ENCODE measurements around the gene TSPAN9. TPM values are rescaled to one million over a fixed set of nuclear protein-coding genes. Genes with fewer than 3 reads are reported as not detected.

Gene TSPAN9
- total RNA-seq, 6 donors from 2014 or later: 25.2 to 62.9 (median 44.2) TPM

DNA sequence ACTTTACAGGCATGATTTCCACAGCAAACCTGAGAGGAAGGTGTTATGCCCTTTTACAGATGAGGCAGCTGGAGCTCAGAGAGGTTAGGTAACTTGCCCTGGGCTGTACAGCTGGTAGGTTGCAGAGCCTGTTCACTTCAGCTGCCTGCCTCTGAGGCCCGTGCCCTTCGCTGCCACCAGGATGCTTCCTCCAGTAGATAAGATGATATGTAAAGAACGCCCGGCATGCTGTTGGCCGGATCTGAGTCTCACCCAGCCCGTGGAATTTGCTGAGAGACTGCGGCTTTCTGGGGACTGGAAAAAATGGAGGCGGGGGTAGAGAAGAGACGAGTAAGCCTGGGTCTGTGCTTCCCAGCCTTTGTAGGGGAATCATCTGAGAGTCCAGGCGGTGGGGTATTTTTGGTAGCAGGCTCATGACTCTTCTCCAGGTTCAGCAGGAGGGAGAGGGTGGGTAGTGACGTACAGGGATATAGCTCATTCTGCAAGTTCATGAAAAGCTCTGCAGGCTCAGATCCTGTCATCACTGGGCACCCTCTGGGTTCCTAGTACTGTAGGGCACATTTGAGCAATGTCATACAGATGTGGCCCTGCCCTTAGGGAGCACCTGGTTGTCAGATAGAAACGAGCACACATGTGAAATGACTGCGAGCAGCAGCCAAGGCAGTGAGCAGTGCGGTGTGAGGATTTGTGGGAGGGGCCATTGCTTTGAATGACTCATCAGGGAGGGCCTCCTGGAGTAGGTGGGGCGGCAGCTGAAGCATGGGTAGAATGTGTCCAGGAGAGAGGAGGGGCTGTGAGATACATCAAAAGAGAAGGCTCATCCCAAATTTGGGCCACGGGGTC is 159.4 kb downstream of the TSPAN9 start:
- 78 to 82% methylated on average over 13 to 16 of the region's 16 CpGs for WGBS, 2 donors
- Histone ChIP-seq H3K27me3 (no peaks in the 10 kb centered on the region), H3K4me1 (peaks cover 0 to 10% (median 0%) of the 10 kb centered on the region in 4 donors), H3K27ac (no peak overlapping the region), H3K4me3 (no peak overlapping the region), H3K9me3 (no peaks in the 10 kb centered on the region), H3K36me3 (peaks cover 0 to 3% (median 0%) of the 10 kb centered on the region in 4 donors)
- peak in 1 of 2 donors; percentile 75 for ATAC-seq (ENCODE audit: low FRiP score in 2 of 2)
- no peak for DNase-seq
- TF ChIP-seq EP300 (IDR thresholded peaks at IDR 0.05) (no peak), CTCF (IDR thresholded peaks at IDR 0.05) (no peak), POLR2AphosphoS5 (IDR thresholded peaks at IDR 0.05) (no peak), POLR2A (IDR thresholded peaks at IDR 0.05) (no peak)

GRCh38 chr12:3238196-3238595 is 161.0 kb downstream of the TSPAN9 start:
- ATAC-seq (ENCODE audit: low FRiP score in 2 of 2): no peak
- Histone ChIP-seq H3K36me3 (peaks cover 0 to 3% (median 0%) of the 10 kb centered on the region in 4 donors), H3K9me3 (no peaks in the 10 kb centered on the region), H3K27me3 (no peaks in the 10 kb centered on the region), H3K4me1 (peaks cover 0 to 10% (median 0%) of the 10 kb centered on the region in 4 donors), H3K4me3 (no peak overlapping the region), H3K27ac (no peak overlapping the region)
- 80 to 90% methylated on average over 11 of the region's 11 CpGs for WGBS, 2 donors
- TF ChIP-seq POLR2AphosphoS5 (IDR thresholded peaks at IDR 0.05) (no peak), POLR2A (IDR thresholded peaks at IDR 0.05) (no peak), CTCF (IDR thresholded peaks at IDR 0.05) (no peak), EP300 (IDR thresholded peaks at IDR 0.05) (no peak)
- DNase-seq: no peak

DNA sequence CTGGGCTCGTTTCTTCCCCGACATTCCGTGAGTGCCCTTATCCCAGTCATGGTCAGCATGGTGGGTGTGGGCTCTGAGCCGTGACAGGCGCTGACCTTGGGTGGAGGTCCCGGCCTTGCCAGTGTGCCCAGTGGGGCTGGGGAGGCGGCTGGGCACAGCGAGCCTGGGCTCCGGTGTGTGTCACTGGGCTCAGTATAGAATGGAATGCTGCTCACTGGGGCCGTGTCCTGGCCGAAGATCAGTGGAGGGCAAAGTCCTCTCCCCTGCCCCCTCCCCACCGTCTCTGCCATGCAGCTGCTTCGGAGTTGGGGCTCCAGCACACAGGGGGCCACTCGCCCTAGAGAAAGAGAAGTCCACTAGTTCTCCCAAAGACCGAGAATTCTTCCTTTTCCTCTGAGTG is 164.4 kb downstream of the TSPAN9 start:
- no peaks in the 10 kb centered on the region for H3K27me3 ChIP-seq
- DNase-seq: no peak
- no peak for ATAC-seq (ENCODE audit: low FRiP score in 2 of 2)
- 78 to 82% methylated on average over 8 to 15 of the region's 15 CpGs for WGBS, 2 donors
- H3K36me3 ChIP-seq: peaks cover 0 to 3% (median 0%) of the 10 kb centered on the region in 4 donors
- no peak for TF ChIP-seq POLR2AphosphoS5 (IDR thresholded peaks at IDR 0.05)
- TF ChIP-seq POLR2A (IDR thresholded peaks at IDR 0.05): no peak
- no peak for TF ChIP-seq EP300 (IDR thresholded peaks at IDR 0.05)
- no peak for TF ChIP-seq CTCF (IDR thresholded peaks at IDR 0.05)
- H3K4me3 ChIP-seq: no peak overlapping the region
- no peak overlapping the region for H3K27ac ChIP-seq
- no peaks in the 10 kb centered on the region for H3K9me3 ChIP-seq
- peaks cover 3 to 13% (median 4%) of the 10 kb centered on the region in 4 donors for H3K4me1 ChIP-seq

- no peak for TF ChIP-seq POLR2A (IDR thresholded peaks at IDR 0.05)
- no peak for TF ChIP-seq CTCF (IDR thresholded peaks at IDR 0.05)
- TF ChIP-seq EP300 (IDR thresholded peaks at IDR 0.05): no peak
- no peak for TF ChIP-seq POLR2AphosphoS5 (IDR thresholded peaks at IDR 0.05)
- ATAC-seq (ENCODE audit: low FRiP score in 2 of 2): no peak
- H3K27me3 ChIP-seq: no peaks in the 10 kb centered on the region
- no peak for DNase-seq
- H3K4me1 ChIP-seq: peaks cover 9 to 11% (median 10%) of the 10 kb centered on the region in 4 donors
- H3K4me3 ChIP-seq: no peak overlapping the region
- peaks cover 0 to 3% (median 0%) of the 10 kb centered on the region in 4 donors for H3K36me3 ChIP-seq
- no peak overlapping the region for H3K27ac ChIP-seq
- no peaks in the 10 kb centered on the region for H3K9me3 ChIP-seq
- 84 to 89% methylated on average over 8 to 10 of the region's 10 CpGs for WGBS, 2 donors
Observed at GRCh38 chr12:3242199-3242863, 165.2 kb downstream of the TSPAN9 start.
